HG02759 (cell line): ENCODE data around the gene ASB11.

Source experiments
- ATAC-seq: cut with Tn5 transposase; IDR thresholded peaks from one replicate; pipeline ENCODE4 v1.9.1; 2021; ENCODE audit warnings: mild to moderate bottlenecking, moderate library complexity; ENCODE audit not compliant: unreplicated experiment

ASB11 gene

GRCh38 chrX:15235001-15235400 is 80.4 kb downstream of the ASB11 start:
- no peak for ATAC-seq

- ATAC-seq, result no peak
These were observed 81.9 kb downstream of the ASB11 start for GRCh38 chrX:15233416-15234015.
